NCI-H1694 treated with DMSO at 0.1 percent for 48 hours (cell line): ENCODE results near the gene MAD1L1.
"Not testable (repeated sequence)": the region's sequence is repeated elsewhere in the genome, so short reads cannot be mapped to it uniquely, and the experiment has no call there.

Experiments used
- DNase-seq: peaks from one replicate; lab custom pipeline; 2025; lab: John Stamatoyannopoulos, UW

Gene MAD1L1

GRCh38 chr7:2043316-2044039 lies 189.3 kb downstream of the MAD1L1 start:
- no peak for DNase-seq

GRCh38 chr7:2042650-2043049 lies 190.1 kb downstream of the MAD1L1 start:
- no peak for DNase-seq

- no peak for DNase-seq
Measured at GRCh38 chr7:2041496-2042367, 191.0 kb downstream of the MAD1L1 start.

- DNase-seq, result no peak
Measured at GRCh38 chr7:2040893-2041270, 191.9 kb downstream of the MAD1L1 start.

GRCh38 chr7:2040201-2040892 lies 192.4 kb downstream of the MAD1L1 start:
- DNase-seq, result no peak

- DNase-seq, result no peak
Measured at GRCh38 chr7:2038931-2039728, 193.6 kb downstream of the MAD1L1 start.

GRCh38 chr7:2037808-2038522 lies 194.8 kb downstream of the MAD1L1 start:
- no peak for DNase-seq

GRCh38 chr7:2037301-2037807 lies 195.4 kb downstream of the MAD1L1 start:
- DNase-seq, result no peak

GRCh38 chr7:2036786-2037185 lies 196.0 kb downstream of the MAD1L1 start:
- no peak for DNase-seq

GRCh38 chr7:2036201-2036600 lies 196.5 kb downstream of the MAD1L1 start:
- not testable (repeated sequence) for DNase-seq

- DNase-seq, result no peak
Measured at GRCh38 chr7:2034291-2035201, 198.2 kb downstream of the MAD1L1 start.

- DNase-seq, result no peak
Measured at GRCh38 chr7:2033586-2034135, 199.1 kb downstream of the MAD1L1 start.

- no peak for DNase-seq
Measured at GRCh38 chr7:2032876-2033407, 199.8 kb downstream of the MAD1L1 start.

- no peak for DNase-seq
Measured at GRCh38 chr7:2032030-2032875, 200.5 kb downstream of the MAD1L1 start.

- no peak for DNase-seq
Measured at GRCh38 chr7:2031451-2031845, 201.3 kb downstream of the MAD1L1 start.

GRCh38 chr7:2030475-2031450 lies 202.0 kb downstream of the MAD1L1 start:
- DNase-seq, result peak; percentile 84

- DNase-seq, result no peak
Measured at GRCh38 chr7:2029936-2030335, 202.8 kb downstream of the MAD1L1 start.
